Measurements from ENCODE around the gene TRIP6. TPM values are rescaled to one million over a fixed set of nuclear protein-coding genes. Genes with fewer than 3 reads are reported as not detected.
A peak's percentile ranks its signal among the peaks of the same experiment; 100 is the strongest.

TRIP6 gene
- polyA plus RNA-seq, 1 donor: 41.1 TPM

GRCh38 chr7:100873599-100874299 lies 6.6 kb downstream of the TRIP6 start:
- DNase-seq (ENCODE audit: low read depth): no peak

- DNase-seq (ENCODE audit: low read depth): no peak
These were observed 7.1 kb downstream of the TRIP6 start for GRCh38 chr7:100874300-100874576.

DNA sequence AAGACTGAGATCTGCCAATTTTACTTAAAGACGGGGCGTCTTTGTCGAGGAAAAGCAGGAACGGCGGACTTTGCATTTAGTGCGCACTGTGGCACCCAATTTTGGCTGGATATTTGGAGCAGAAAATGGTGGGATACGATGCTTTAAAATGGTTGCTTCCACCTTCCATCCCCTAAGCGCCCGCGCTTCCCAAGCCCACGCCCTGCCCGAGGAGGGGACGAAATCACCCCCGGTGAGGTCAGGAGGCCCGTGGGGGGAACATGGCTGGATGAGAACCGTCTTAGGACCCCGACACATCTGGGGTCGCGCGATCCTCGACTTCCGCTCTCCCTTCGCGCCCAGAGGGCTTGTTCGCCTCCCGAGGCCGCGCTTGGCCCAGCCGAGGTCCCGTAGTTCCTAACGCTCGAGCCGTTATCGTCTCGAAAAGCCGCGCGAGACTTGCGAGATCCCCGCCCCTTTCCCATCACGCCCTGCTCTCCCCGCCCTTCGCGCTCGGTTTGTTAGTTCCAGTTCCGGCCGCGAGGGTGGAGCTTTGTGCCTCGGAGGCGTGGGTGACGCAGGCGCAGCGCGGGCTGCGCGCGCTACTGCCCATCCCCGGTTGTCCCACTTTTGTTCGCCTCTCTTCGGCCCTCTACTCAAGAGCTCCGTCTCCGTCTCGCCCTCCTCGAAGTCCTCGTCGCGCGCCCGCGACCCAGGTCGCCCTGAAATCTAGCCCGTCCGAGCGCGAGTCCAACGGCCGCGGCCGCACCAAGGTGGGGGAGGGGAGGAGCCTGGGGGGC lies 7.6 kb downstream of the TRIP6 start, which contains the start of gene SRRT:
Gene SRRT, plus strand, starts transcription at position 527 of the 779 bp plus-strand sequence. CDS start 488 bp downstream, outside the sequence.
- DNase-seq (ENCODE audit: low read depth): peak; percentile 96

DNA sequence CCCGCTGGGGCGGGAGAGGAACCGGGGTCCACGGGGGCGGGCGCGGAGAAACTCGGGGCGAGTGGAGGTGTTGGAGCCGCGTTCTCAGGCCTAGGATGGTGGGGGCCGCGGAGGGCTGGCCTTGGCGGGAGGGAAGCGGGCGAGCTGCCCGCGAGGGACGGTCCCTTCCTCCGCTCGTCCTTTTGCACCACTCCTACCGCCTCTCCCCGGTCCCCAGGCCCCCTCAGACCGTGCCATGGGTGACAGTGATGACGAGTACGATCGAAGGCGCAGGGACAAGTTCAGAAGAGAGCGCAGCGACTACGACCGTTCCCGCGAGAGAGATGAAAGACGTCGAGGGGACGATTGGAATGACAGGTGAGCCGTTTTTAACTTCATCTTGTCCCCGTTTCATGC lies 8.2 kb downstream of the TRIP6 start:
- no peak for DNase-seq (ENCODE audit: low read depth)

DNA sequence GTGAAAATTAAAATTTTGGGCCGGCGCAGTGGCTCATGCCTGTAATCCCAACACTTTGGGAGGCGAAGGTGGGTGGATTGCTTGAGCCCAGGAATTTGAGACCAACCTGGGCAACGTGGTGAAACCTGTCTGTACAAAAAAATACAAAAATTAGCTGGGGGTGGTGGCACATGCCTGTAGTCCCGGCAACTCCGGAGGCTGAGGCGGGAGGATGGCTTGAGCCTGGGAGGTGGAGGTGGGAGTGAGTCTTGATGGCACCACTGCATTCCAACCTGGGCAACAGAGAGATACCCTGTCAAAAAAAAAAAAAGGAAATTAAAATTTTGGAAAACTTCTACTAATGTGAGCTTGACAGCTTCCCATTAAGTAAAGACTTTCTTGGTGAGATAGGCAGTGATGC lies 10.8 kb downstream of the TRIP6 start:
- DNase-seq (ENCODE audit: low read depth): no peak

DNA sequence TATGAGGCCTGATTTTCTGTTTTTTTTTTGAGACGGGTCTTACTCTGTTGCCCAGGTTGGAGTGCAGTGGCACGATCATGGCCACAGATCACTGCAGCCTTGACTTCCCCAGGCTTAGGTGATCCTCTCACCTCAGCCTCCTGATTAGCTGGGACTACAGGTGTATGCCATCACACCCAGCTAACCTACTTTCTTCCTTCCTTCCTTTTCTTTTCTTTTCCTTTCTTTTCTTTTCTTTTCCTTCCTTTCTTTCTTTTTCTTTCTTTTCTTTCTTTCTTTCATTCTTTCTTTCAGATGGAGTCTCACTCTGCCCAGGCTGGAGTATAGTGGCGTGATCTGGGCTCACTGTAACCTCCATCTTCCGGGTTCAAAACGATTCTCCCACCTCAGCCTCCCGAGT lies 11.5 kb downstream of the TRIP6 start:
- DNase-seq (ENCODE audit: low read depth): no peak

GRCh38 chr7:100879685-100880261 lies 12.6 kb downstream of the TRIP6 start:
- DNase-seq (ENCODE audit: low read depth): no peak

GRCh38 chr7:100880645-100881044 lies 13.5 kb downstream of the TRIP6 start:
- DNase-seq (ENCODE audit: low read depth): no peak

- DNase-seq (ENCODE audit: low read depth): no peak
These were observed 13.9 kb downstream of the TRIP6 start for GRCh38 chr7:100881136-100881535.

DNA sequence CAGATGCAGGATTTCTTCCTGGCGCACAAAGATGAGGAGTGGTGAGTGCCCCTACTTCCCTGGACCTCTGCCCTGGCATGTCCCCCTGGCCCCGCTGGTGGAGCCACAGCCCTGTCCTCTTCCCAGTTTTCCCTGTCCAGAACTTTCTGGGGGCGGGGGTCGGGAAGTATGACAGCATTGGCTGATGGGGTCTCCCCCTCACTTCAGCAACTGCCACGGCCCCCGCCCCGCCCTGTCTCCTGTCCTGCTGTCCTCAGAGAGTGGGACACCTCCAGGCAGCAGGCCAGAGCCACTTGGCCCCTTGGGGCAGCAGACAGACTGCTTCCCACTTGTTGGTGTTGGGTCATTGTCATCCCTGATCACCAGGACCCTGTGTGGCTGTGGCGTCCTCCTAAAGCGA lies 15.0 kb downstream of the TRIP6 start:
- DNase-seq (ENCODE audit: low read depth): no peak

DNA sequence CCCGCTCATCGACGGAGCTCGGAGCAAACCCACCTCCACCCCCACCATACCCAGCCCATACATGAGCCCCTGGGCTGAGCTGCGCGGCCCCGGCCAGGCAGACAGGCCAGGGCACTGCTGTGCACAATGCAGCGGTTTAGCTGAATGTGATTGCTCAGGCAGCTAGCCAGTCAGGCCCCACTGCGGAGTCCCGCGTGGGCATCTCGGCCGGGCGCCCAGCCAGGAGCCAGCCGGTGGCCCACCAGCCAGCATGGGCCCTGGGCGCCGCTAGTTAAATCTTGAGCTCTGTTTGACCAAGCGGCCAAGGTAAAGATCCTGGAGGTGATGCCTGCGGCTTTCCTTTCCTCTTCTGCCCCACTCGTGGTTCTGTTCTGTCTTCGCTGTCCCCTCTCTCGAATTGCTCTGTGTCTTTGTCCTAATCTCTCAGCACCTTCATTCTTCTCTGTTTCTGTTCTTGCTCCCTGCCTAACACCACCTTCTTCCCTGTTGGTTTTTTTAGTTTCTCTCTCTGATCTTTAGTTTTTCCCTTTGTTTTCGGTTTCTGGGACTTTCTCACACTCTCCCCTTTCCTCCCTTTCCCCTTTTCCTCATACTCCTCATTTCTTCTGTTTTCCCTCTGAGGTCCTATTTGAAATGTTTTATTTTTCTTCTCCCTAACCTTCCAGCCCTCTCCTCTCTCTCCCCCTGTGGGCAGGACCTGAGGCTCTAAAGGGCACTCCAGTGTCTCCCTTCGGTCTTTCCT lies 15.8 kb downstream of the TRIP6 start:
- DNase-seq (ENCODE audit: low read depth): no peak

GRCh38 chr7:100884736-100885439 lies 17.7 kb downstream of the TRIP6 start:
- no peak for DNase-seq (ENCODE audit: low read depth)

- DNase-seq (ENCODE audit: low read depth): no peak
These were observed 18.4 kb downstream of the TRIP6 start for GRCh38 chr7:100885440-100886141.

- no peak for DNase-seq (ENCODE audit: low read depth)
These were observed 19.2 kb downstream of the TRIP6 start for GRCh38 chr7:100886142-100886935.

DNA sequence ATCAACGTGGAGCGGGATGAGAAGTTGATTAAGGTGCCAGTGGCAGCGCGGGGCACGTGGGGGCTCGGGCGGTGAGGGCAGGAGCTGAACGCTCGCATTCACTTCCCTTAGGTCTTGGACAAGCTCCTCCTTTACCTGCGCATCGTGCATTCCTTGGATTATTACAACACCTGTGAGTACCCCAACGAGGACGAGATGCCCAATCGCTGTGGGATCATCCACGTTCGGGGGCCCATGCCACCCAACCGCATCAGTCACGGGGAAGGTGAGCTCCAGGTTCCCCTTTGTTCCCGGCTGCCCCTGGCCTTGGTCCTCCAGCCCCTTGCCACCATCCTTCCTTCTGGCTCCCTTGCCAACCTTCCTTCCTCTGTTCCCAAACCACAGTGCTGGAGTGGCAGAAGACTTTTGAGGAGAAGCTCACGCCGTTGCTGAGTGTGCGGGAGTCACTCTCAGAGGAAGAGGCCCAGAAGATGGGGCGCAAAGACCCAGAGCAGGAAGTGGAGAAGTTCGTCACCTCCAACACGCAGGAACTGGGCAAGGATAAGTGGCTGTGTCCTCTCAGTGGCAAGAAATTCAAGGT lies 19.8 kb downstream of the TRIP6 start:
- no peak for DNase-seq (ENCODE audit: low read depth)

DNA sequence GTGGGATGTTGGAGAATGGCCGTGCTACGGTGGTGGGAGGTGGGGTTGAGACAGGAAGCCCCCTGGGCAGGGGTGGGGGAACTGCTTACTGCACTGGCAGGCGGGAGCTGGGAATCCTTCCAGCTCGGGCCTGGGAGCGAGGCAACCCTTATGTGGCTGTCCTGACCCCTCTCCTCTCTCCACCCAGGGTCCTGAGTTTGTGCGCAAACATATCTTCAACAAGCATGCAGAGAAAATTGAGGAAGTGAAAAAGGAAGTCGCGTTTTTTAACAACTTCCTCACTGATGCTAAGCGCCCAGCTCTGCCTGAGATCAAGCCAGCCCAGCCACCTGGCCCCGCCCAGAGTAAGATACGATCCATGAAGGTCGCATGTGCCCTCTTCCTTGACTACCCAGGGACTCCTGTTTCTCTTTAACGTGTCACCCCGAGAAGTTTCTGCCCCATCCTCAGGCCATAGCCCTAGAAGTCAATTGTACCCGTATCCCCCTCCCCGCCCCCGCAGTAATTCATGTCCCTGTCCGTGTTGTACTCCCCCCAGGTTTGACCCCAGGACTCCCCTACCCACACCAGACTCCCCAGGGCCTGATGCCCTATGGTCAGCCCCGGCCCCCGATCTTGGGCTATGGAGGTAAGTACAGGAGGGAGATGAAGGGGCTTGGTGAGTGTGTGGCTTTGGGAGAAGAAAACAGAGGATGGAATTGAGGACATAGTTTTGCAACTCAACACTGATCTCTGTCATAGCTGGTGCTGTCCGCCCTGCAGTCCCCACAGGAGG lies 20.5 kb downstream of the TRIP6 start:
- no peak for DNase-seq (ENCODE audit: low read depth)

DNA sequence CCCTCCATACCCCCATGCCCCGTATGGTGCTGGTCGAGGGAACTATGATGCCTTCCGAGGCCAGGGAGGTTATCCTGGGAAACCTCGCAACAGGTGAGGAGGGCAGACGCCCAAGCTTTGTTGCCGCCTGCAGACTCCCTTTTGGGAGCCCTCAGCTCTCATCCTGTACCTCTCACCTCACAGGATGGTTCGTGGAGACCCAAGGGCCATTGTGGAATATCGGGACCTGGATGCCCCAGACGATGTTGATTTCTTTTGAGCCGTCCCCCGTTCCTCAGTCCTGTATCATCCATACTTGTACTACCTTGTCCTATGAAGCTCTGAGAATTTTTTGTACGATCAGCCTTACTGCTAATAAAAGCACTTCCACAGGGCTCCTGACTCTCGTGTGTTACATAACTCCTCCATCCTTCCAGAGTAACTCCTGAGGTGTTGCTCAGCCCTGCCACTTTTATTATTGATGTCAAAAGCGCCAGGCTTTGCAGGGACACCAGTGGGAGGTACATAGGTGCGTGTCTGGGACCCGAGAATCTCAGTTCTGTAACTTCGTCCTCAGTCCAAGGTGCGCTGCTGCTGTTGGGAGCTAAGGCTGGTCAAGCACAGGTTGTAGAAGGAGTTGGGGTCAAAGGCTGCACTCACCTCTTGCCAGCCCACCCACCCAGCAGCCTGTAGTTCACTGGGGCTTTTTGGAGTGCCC lies 21.3 kb downstream of the TRIP6 start:
- DNase-seq (ENCODE audit: low read depth): no peak

DNA sequence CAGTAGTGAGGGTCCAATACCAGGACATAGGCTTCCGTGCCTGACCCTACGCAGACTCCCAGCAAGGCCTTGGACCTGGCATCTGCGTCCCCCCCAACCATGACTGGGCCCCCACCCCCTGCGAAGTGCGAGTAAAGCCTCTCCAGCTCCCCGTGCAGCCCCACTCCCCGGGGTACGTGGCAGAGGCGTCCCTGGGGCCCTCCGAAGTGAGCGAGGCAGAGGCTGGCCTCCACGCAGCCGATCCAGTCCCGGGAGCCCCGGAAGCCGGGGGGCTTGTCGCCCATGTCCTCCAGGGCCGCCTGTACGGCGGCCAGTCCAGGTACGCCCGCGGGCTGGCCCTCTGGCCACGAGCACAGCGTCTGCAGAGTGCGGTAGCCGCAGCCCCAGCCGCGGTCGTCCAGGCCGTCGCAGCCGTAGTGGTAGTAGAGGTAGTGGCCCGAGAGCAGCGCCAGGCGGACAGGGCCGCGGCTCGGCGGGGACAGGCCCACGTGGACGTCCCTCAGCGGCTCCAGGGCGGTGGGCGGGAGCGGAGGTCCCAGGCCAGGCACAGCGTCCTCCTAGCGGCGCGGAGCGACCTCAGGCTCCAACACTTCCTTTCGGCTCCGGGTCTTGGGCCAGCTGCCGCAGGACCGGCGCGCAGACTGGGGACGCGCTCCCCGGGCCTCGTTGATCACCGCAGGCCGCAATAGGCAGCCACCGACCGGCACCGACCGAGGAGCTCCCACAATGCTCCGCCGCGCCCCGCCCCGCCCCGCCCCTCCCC lies 22.0 kb downstream of the TRIP6 start, which contains the start of gene UFSP1:
Gene UFSP1, minus strand, starts transcription at position 728 of the 763 bp plus-strand sequence. Its CDS starts 444 bp downstream, at position 284.
- no peak for DNase-seq (ENCODE audit: low read depth)
